Small intestine (tissue), 7 donors: ENCODE results near the gene MSANTD7. TPM values are rescaled to one million over a fixed set of nuclear protein-coding genes. Genes with fewer than 3 reads are reported as not detected.
"Not testable (repeated sequence)": the region's sequence is repeated elsewhere in the genome, so short reads cannot be mapped to it uniquely, and the experiment has no call there.

Experiments used
- DNase-seq, 2 donors: peaks; one replicate each; pipeline versions ENCODE4 v3.0.0 to v3.0.0-alpha.2; 2013
- FAIRE-seq: peaks from 2 replicates; lab custom pipeline; 2012; peaks lifted over from hg19 to GRCh38; lab: Jason Lieb, UNC
- H3K27ac ChIP-seq, 3 donors: one replicate each; pipeline ENCODE4 v1.5.1; 2013; ENCODE audit warnings: low read length in 2 of 3, mild to moderate bottlenecking in 2 of 3, control low read depth in 1 of 3, inconsistent platforms in 1 of 3, low read depth in 1 of 3, moderate library complexity in 1 of 3
- H3K27me3 ChIP-seq, 3 donors: one replicate each; pipeline ENCODE4 v1.6.1; 2013; ENCODE audit warnings: low read length in 3 of 3, inconsistent platforms in 1 of 3; ENCODE audit not compliant: control insufficient read depth in 3 of 3, insufficient read depth in 3 of 3
- H3K36me3 ChIP-seq, 3 donors: one replicate each; pipeline ENCODE4 v1.6.1; 2013; ENCODE audit warnings: low read length in 3 of 3, inconsistent platforms in 1 of 3, low read depth in 1 of 3, mild to moderate bottlenecking in 1 of 3, moderate library complexity in 1 of 3; ENCODE audit not compliant: control insufficient read depth in 3 of 3, insufficient read depth in 2 of 3
- H3K4me1 ChIP-seq, 3 donors: one replicate each; pipeline ENCODE4 v1.6.1; 2013; ENCODE audit warnings: low read length in 2 of 3, inconsistent platforms in 1 of 3, low read depth in 1 of 3, mild to moderate bottlenecking in 1 of 3, moderate library complexity in 1 of 3; ENCODE audit not compliant: control insufficient read depth in 3 of 3, insufficient read depth in 2 of 3
- H3K4me3 ChIP-seq, 3 donors: one replicate each; pipeline ENCODE4 v1.5.1; 2013; ENCODE audit warnings: low read length in 3 of 3, control low read depth in 1 of 3, inconsistent platforms in 1 of 3, low read depth in 1 of 3, mild to moderate bottlenecking in 1 of 3, moderate library complexity in 1 of 3
- H3K9me3 ChIP-seq, 2 donors: one replicate each; pipeline ENCODE4 v1.6.1; 2013; ENCODE audit warnings: low read depth in 1 of 2, low read length in 1 of 2; ENCODE audit not compliant: control insufficient read depth in 2 of 2, insufficient read depth in 1 of 2
- WGBS, 3 donors: extraction: QIAGEN DNeasy Blood & Tissue Kit; methylation state at CpG; one replicate each; pipeline ENCODE4 v1.1.7; 2013; 5-methylcytosine and 5-hydroxymethylcytosine counted together
- polyA plus RNA-seq, 4 donors: library from polyadenylated mRNA; stranded (reverse) in 3 of 4; unstranded in 1 of 4; fragments of 200-250 nt in 3 of 4; fragments of 120-200 nt in 1 of 4; gene quantifications; one replicate each; pipeline versions ENCODE4 v1.2.1 to v1.2.3, GENCODE V29; 2013
- donor health status: healthy with polysubstance abuse.
- donor health status: control.
- donor health status: control.
- donor health status: Bipolar disorder and iron deficiency.
- donor health status: healthy.

MSANTD7 gene
- polyA plus RNA-seq, 4 donors: 3.0 to 14.0 (median 4.8) TPM

DNA sequence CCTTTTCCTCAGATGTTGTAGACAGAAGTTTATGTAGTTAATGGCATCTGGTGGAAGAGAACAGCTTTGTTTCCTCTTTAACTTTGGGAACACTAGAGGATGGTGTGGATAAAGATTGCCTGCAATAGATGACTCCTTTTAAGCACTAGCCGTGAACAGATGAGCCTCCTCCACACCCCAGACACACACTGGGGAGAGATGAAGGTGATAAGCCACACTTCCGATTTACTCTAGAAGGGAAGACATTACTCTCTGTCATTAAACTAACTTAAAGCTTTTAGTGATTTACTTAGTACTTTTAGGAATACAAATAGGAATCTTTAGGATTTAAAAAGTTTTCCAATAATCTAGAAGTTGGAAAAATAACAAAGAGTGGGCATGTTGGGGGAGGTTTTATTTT is 6.8 kb downstream of the MSANTD7 start:
- WGBS, 3 donors: 79 to 96% (median 88%) methylated on average over 2 of the region's 2 CpGs
- Histone ChIP-seq H3K27me3 (no peaks in the 10 kb centered on the region), H3K4me3 (no peak overlapping the region), H3K36me3 (peaks cover 7 to 27% (median 8%) of the 10 kb centered on the region in 3 donors), H3K27ac (no peak overlapping the region), H3K4me1 (no peaks in the 10 kb centered on the region), H3K9me3 (no peaks in the 10 kb centered on the region)
- DNase-seq: no peak
- no peak for FAIRE-seq

DNA sequence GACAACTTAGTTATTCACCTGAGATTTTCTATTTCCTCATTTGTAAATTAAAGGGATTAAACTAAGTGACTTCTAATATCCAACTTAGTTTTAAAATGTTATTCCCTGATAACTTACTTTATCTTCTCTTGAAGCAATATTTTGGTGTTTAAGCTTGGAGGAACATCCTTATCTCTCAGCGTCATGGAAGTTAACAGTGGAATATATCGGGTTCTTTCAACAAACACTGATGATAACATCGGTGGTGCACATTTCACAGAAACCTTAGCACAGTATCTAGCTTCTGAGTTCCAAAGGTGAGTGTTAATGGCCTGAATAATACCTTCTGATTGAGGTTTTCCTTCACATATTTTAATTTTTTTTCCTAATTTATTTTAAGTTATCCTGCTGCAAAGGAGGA is 14.1 kb downstream of the MSANTD7 start:
- WGBS, 3 donors: 40 to 67% (median 52%) methylated on average over 3 of the region's 3 CpGs
- FAIRE-seq (no peak), DNase-seq (peak in 1 of 2 donors; percentile 5)
- Histone ChIP-seq H3K4me3 (no peak overlapping the region), H3K9me3 (no peaks in the 10 kb centered on the region), H3K27me3 (no peaks in the 10 kb centered on the region), H3K36me3 (peaks cover 3 to 12% (median 4%) of the 10 kb centered on the region in 3 donors), H3K27ac (no peak overlapping the region), H3K4me1 (no peaks in the 10 kb centered on the region)

DNA sequence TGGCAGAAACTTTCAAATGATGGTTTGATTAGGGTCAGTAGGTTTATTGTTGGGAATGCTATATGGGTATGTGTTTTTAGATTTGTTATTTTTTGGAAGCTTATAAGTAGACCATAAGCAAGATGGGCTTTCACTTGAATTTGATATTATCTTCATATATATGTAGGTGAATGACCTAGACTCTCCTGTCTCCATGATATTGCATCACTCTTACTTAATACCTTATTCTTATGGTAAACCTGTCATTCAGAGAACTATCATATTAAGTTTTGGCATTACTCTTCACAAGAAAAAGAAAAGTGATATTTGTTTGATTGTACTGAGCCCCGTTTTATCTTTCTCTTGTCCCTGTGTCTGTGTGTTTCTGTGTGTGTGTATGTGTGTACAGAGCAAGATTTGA is 17.3 kb downstream of the MSANTD7 start:
- Histone ChIP-seq H3K4me3 (no peak overlapping the region), H3K36me3 (peaks cover 1 to 7% (median 7%) of the 10 kb centered on the region in 3 donors), H3K27ac (no peak overlapping the region), H3K4me1 (peaks cover under 1 to 3% (median 2%) of the 10 kb centered on the region in 3 donors), H3K27me3 (no peaks in the 10 kb centered on the region), H3K9me3 (no peaks in the 10 kb centered on the region)
- FAIRE-seq (no peak), DNase-seq (no peak)
- WGBS, 3 donors: 88 to 94% (median 88%) methylated on average over 1 of the region's 1 CpG

DNA sequence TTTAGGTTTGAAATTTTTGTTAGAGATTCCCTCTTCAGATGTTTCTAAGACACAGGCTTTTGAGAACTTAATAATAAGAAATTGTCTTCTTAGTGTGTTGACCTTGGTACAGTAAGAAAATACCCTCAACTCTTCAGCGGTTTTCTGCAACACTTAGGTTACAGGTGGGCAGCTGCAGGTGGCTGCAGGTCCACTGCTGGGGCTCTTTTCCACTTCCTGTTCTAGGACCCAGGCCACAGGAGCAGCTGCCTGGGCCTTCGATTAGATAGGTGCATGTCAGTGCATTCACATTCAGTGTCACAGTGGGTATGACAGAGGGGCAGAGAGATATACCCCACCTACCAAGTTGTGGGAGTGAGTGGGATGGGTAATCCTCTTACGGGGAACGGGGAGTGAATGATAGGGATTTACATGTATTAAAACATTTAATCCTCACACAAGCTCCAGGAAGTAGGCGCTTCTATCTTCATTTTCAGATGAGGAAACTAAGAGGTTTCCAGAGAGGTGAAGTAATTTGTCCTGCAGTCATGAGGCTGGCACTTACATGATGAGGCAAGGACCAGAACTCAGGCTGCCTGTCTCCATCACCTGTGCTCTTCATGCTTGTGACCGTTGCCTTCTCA is 20.3 kb downstream of the MSANTD7 start:
- Histone ChIP-seq H3K27me3 (no peaks in the 10 kb centered on the region), H3K36me3 (peaks cover 1 to 11% (median 8%) of the 10 kb centered on the region in 3 donors), H3K4me3 (no peak overlapping the region), H3K4me1 (peaks cover 3 to 11% (median 6%) of the 10 kb centered on the region in 3 donors), H3K27ac (no peak overlapping the region), H3K9me3 (no peaks in the 10 kb centered on the region)
- DNase-seq (no peak), FAIRE-seq (no peak)
- WGBS, 3 donors: 73 to 88% (median 85%) methylated on average over 6 of the region's 6 CpGs

DNA sequence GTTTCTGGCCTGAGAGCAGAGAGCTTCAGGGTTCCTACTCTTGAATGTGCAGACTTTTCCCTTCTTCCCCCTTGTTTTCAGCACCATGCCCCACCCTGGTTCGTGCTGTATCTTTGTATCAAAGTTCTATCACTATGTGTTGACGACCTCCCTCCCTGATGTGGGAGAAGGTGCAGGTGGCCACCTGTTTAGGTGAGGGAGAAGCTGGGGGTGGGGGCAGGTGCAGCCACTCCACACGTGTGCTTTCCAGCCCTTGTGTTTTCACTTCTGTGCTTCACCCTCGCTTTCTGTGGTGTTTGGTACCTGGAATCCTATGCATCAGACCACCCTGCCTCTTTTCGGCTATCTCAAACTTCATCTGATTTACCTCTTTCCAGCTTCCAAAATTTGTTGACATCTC is 20.9 kb downstream of the MSANTD7 start:
- no peaks in the 10 kb centered on the region for H3K27me3 ChIP-seq
- WGBS, 3 donors: 46 to 72% (median 56%) methylated on average over 5 of the region's 5 CpGs
- H3K36me3 ChIP-seq: peaks cover 1 to 10% (median 7%) of the 10 kb centered on the region in 3 donors
- no peak for FAIRE-seq
- peaks cover 3 to 11% (median 6%) of the 10 kb centered on the region in 3 donors for H3K4me1 ChIP-seq
- no peaks in the 10 kb centered on the region for H3K9me3 ChIP-seq
- H3K4me3 ChIP-seq: no peak overlapping the region
- DNase-seq: no peak
- peak overlapping the region in 1 of 3 donors; percentile 52 for H3K27ac ChIP-seq

DNA sequence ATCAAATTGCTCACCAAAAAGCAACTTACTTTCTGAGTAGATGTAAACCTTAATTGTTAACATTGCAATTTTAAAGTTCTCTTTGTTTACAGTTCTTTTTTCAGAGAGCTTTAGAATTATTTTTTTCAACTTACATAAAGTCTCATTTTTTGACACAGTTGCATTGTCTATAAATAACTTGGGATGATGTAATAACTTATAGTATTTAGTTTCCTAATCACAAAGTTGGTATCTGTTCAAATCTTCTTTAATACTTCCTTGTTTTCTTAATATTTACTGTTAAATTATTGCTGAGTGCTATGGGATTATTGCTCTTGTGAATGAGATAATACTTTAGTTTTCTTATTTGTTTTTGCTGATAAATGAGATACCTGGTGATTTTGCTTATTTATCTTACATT is 21.7 kb downstream of the MSANTD7 start:
- no peaks in the 10 kb centered on the region for H3K9me3 ChIP-seq
- peak overlapping the region in 1 of 3 donors; percentile 80 for H3K27ac ChIP-seq
- peaks cover 3 to 11% (median 6%) of the 10 kb centered on the region in 3 donors for H3K4me1 ChIP-seq
- H3K36me3 ChIP-seq: peaks cover 1 to 10% (median 7%) of the 10 kb centered on the region in 3 donors
- no peak overlapping the region for H3K4me3 ChIP-seq
- H3K27me3 ChIP-seq: no peaks in the 10 kb centered on the region
- DNase-seq (no peak), FAIRE-seq (peak; percentile 57)

DNA sequence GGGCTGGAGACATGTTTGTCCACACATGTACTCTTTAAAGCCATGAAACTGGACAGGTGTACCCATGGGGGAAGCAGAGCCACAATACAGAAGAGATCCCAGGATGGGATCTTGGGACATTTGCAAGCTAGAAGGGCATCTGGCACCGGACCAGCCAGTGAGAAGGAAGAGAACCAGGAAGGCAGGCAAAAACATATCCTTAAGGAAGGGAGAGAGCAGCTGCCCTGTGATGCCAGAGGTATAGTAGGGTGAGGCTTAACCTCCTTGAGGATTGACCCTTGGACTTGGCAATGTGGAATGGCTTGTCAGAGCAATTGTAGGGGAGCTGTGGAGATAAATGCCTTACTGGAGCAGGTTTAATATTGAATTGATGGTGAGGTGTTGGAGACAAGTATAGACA is 22.7 kb downstream of the MSANTD7 start:
- DNase-seq (peak; percentile 89 to 98), FAIRE-seq (no peak)
- 4 to 68% (median 30%) methylated on average over 1 of the region's 1 CpG for WGBS, 3 donors
- Histone ChIP-seq H3K4me1 (peaks cover 3 to 11% (median 6%) of the 10 kb centered on the region in 3 donors), H3K4me3 (no peak overlapping the region), H3K36me3 (peaks cover 1 to 10% (median 7%) of the 10 kb centered on the region in 3 donors), H3K9me3 (no peaks in the 10 kb centered on the region), H3K27me3 (no peaks in the 10 kb centered on the region), H3K27ac (peak overlapping the region; percentile 80 to 97 (median 94))

DNA sequence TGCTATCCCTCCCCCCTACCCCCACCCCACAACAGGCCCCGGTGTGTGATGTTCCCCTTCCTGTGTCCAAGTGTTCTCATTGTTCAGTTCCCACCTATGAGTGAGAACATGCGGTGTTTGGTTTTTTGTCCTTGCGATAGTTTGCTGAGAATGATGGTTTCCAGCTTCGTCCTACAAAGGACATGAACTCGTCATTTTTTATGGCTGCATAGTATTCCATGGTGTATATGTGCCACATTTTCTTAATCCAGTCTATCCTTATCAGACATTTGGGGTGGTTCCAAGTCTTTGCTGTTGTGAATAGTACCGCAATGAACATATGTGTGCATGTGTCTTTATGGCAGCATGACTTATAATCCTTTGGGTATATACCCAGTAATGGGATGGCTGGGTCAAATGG is 26.4 kb downstream of the MSANTD7 start:
- not testable (repeated sequence) for H3K9me3 ChIP-seq, H3K27ac ChIP-seq, H3K27me3 ChIP-seq, FAIRE-seq, DNase-seq, H3K4me3 ChIP-seq
- H3K4me1 ChIP-seq: peaks cover 3 to 11% (median 6%) of the 10 kb centered on the region in 3 donors
- 94 to 99% (median 99%) methylated on average over 6 of the region's 6 CpGs for WGBS, 3 donors
- H3K36me3 ChIP-seq: peaks cover 5 to 16% (median 9%) of the 10 kb centered on the region in 3 donors
